ENCODE results near the gene TTLL11. TPM values are rescaled to one million over a fixed set of nuclear protein-coding genes. Genes with fewer than 3 reads are reported as not detected.

Gene TTLL11
- total RNA-seq, 1 experiment from 2014 or later = 1.5 TPM

- no peaks in the 10 kb centered on the region for H4K20me1 ChIP-seq (ENCODE audit: control insufficient read depth, insufficient read depth, insufficient read length)
- no peaks in the 10 kb centered on the region for H3K36me3 Mint-ChIP-seq (ENCODE audit: insufficient read depth in 1 of 3, low read depth in 3 of 3)
- TF ChIP-seq, protein P1, sequence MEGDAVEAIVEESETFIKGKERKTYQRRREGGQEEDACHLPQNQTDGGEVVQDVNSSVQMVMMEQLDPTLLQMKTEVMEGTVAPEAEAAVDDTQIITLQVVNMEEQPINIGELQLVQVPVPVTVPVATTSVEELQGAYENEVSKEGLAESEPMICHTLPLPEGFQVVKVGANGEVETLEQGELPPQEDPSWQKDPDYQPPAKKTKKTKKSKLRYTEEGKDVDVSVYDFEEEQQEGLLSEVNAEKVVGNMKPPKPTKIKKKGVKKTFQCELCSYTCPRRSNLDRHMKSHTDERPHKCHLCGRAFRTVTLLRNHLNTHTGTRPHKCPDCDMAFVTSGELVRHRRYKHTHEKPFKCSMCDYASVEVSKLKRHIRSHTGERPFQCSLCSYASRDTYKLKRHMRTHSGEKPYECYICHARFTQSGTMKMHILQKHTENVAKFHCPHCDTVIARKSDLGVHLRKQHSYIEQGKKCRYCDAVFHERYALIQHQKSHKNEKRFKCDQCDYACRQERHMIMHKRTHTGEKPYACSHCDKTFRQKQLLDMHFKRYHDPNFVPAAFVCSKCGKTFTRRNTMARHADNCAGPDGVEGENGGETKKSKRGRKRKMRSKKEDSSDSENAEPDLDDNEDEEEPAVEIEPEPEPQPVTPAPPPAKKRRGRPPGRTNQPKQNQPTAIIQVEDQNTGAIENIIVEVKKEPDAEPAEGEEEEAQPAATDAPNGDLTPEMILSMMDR (conservative IDR thresholded peaks at IDR 0.05) = no peak
- WGBS (ENCODE audit: extremely low coverage, insufficient read length, low lambda C conversion rate) = no CpG with 5 or more reads among the region's 6 CpGs
- peaks cover 11 to 18% of the 10 kb centered on the region in 2 experiments for H3K4me1 Mint-ChIP-seq
- no peak overlapping the region for H2AK5ac ChIP-seq (ENCODE audit: insufficient read length, low read length)
- H3K27me3 Mint-ChIP-seq (ENCODE audit: low read depth) = peaks cover 78% of the 10 kb centered on the region
- no peak overlapping the region for H3K4me3 Mint-ChIP-seq
- H4K8ac ChIP-seq (replicated peaks; ENCODE audit: insufficient read length, low read depth, low read length) = no peak overlapping the region
- H2AFZ ChIP-seq (ENCODE audit: low read length) = no peak overlapping the region
- H3T11ph ChIP-seq (ENCODE audit: low read length) = no peak overlapping the region
- no peak overlapping the region for H2BK12ac ChIP-seq (ENCODE audit: insufficient read length, low read depth, low read length)
- H3K23ac ChIP-seq (ENCODE audit: insufficient read length, low read depth, low read length) = no peak overlapping the region
- H3K79me2 ChIP-seq (ENCODE audit: insufficient read depth, low read length) = no peaks in the 10 kb centered on the region
- no peak overlapping the region for H3K4ac ChIP-seq (ENCODE audit: low read depth, low read length)
- peaks cover 8% of the 10 kb centered on the region for H3K4me1 ChIP-seq (ENCODE audit: insufficient read depth, low read length)
- H2BK20ac ChIP-seq (ENCODE audit: low read depth, low read length, poor library complexity, severe bottlenecking) = no peak overlapping the region
- no peaks in the 10 kb centered on the region for H3K9me3 ChIP-seq (ENCODE audit: control insufficient read depth, low read depth, low read length)
- no peaks in the 10 kb centered on the region for H3K27me3 ChIP-seq (ENCODE audit: insufficient read depth, low read length)
- H3K14ac ChIP-seq (ENCODE audit: insufficient read depth, low read length) = no peak overlapping the region
- no peak overlapping the region for H2BK15ac ChIP-seq (ENCODE audit: low read depth, low read length)
- no peak overlapping the region for H3K56ac ChIP-seq (ENCODE audit: insufficient read length, low read depth, low read length)
- no peak overlapping the region for H3K18ac ChIP-seq (ENCODE audit: insufficient read length, low read depth, low read length)
- no peak overlapping the region for H3K4me2 ChIP-seq (ENCODE audit: insufficient read depth, insufficient read length, low read length)
- H3K23me2 ChIP-seq (ENCODE audit: insufficient read length, low read depth, low read length, poor library complexity, severe bottlenecking) = no peaks in the 10 kb centered on the region
- H3K79me1 ChIP-seq (ENCODE audit: insufficient read depth, low read depth, low read length, poor library complexity, severe bottlenecking) = no peaks in the 10 kb centered on the region
- H3K27ac Mint-ChIP-seq = no peak overlapping the region
- no peak overlapping the region for H2BK5ac ChIP-seq (ENCODE audit: insufficient read length, low read length)
- no peak overlapping the region for H2BK120ac ChIP-seq (ENCODE audit: low read depth, low read length, poor library complexity, severe bottlenecking)
- H3K9me3 Mint-ChIP-seq = no peaks in the 10 kb centered on the region
- no peak for DNase-seq
- H4K5ac ChIP-seq (ENCODE audit: insufficient read length, low read depth, low read length) = no peak overlapping the region
- no peak overlapping the region for H4K91ac ChIP-seq (ENCODE audit: insufficient read length, low read depth, low read length)
- no peak overlapping the region for H3K27ac ChIP-seq (ENCODE audit: insufficient read length, low read depth, low read length)
- no peak overlapping the region for H3K9ac ChIP-seq (ENCODE audit: extremely low read depth, insufficient read length, low read length)
These were observed 88.5 kb downstream of the TTLL11 start for GRCh38 chr9:122004589-122004988.

Data from H9 (cell line).